ENCODE results near the gene SLC25A21. TPM values are rescaled to one million over a fixed set of nuclear protein-coding genes. Genes with fewer than 3 reads are reported as not detected.

The SLC25A21 gene
- total RNA-seq, 4 donors from 2014 or later, result 0.39 to 3.3 (median 1.2) TPM

DNA sequence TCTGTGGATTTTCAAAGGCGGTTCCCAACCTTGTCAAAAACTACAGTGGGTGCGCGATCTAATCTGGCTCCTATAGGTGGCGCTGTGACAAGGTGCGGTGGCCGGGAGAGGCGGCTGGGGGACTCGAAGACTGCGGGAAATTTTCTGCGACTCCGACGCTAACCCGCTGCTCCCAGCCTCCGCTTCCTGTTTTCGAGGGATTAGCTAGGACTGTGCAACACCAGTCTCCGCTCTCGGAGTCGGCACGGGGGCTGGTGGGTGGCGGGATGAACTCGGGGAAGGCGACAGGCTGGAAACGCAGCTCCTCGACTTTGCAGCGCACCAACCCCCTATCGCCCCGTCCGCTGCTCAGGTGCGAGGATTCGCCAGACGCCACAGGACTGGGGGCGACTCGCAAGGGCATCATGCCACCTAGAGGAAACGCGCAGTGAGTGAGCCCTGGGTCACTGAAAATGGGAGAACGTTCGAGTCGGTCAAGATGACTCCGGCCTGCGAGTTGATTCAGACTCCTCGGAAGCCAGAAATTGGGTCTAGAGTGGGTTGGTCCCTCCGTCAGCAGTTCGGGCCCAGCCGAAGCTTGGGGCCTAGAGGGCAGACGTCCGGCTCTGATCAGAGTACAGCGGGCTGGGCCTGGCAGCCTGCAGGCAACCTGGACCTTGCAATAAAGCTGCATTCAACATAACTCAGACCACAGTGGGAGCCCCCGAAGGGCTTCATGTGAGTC lies 516.3 kb downstream of the SLC25A21 start:
- intact Hi-C loops (cut with DNase I), result no loop called here
- no peak for DNase-seq (ENCODE audit: extremely low spot score)
- Histone ChIP-seq H3K27me3 (peaks cover 8 to 100% (median 82%) of the 10 kb centered on the region in 4 donors), H3K4me1 (peaks cover 35 to 60% (median 49%) of the 10 kb centered on the region in 4 donors), H3K36me3 (no peaks in the 10 kb centered on the region), H3K4me3 (peak overlapping the region; percentile 8 to 49 (median 44)), H3K9me3 (no peaks in the 10 kb centered on the region), H3K27ac (replicated peaks in 1 of 4) (no peak overlapping the region)
- no peak for TF ChIP-seq EP300 (IDR thresholded peaks at IDR 0.05)
- TF ChIP-seq, protein P1, sequence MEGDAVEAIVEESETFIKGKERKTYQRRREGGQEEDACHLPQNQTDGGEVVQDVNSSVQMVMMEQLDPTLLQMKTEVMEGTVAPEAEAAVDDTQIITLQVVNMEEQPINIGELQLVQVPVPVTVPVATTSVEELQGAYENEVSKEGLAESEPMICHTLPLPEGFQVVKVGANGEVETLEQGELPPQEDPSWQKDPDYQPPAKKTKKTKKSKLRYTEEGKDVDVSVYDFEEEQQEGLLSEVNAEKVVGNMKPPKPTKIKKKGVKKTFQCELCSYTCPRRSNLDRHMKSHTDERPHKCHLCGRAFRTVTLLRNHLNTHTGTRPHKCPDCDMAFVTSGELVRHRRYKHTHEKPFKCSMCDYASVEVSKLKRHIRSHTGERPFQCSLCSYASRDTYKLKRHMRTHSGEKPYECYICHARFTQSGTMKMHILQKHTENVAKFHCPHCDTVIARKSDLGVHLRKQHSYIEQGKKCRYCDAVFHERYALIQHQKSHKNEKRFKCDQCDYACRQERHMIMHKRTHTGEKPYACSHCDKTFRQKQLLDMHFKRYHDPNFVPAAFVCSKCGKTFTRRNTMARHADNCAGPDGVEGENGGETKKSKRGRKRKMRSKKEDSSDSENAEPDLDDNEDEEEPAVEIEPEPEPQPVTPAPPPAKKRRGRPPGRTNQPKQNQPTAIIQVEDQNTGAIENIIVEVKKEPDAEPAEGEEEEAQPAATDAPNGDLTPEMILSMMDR (IDR thresholded peaks at IDR 0.05), result peak in 1 of 3 experiments; percentile 38
- 5% methylated on average over 4 of the region's 48 CpGs for WGBS

DNA sequence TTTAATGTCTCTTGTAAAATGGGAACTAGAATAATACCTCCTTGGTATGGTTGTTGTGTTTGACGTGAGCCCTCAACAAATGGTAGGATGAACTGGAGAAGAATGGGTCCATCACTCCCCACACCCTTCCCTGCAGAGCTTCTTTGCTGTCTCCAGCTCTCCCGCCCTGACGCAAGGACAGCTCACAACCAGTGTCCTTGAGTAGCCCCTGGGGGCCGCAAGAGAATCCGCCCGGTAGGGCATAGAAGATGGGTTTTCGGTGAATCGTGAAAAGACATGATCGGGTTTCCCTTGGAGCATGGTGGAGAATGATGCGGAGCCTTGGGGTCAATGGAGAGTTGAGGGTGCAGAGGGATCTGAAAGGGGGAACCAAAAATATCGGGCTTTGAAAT lies 516.8 kb downstream of the SLC25A21 start:
- no peak overlapping the region for H3K27ac ChIP-seq (replicated peaks in 1 of 4)
- H3K4me3 ChIP-seq, result peak overlapping the region in 2 of 4 donors; percentile 44 to 49
- WGBS, result 19% methylated on average over 11 of the region's 11 CpGs
- DNase-seq (ENCODE audit: extremely low spot score), result no peak
- H3K4me1 ChIP-seq, result peaks cover 32 to 57% (median 45%) of the 10 kb centered on the region in 4 donors
- H3K36me3 ChIP-seq, result no peaks in the 10 kb centered on the region
- H3K9me3 ChIP-seq, result no peaks in the 10 kb centered on the region
- intact Hi-C loops (cut with DNase I), result no loop called here
- TF ChIP-seq POLR2A (IDR thresholded peaks at IDR 0.05; ENCODE audit: low read depth) (no peak), EP300 (IDR thresholded peaks at IDR 0.05) (no peak), POLR2AphosphoS5 (IDR thresholded peaks at IDR 0.05) (no peak)
- TF ChIP-seq, protein P1 (IDR thresholded peaks at IDR 0.05), result no peak
- peaks cover 6 to 100% (median 83%) of the 10 kb centered on the region in 4 donors for H3K27me3 ChIP-seq

DNA sequence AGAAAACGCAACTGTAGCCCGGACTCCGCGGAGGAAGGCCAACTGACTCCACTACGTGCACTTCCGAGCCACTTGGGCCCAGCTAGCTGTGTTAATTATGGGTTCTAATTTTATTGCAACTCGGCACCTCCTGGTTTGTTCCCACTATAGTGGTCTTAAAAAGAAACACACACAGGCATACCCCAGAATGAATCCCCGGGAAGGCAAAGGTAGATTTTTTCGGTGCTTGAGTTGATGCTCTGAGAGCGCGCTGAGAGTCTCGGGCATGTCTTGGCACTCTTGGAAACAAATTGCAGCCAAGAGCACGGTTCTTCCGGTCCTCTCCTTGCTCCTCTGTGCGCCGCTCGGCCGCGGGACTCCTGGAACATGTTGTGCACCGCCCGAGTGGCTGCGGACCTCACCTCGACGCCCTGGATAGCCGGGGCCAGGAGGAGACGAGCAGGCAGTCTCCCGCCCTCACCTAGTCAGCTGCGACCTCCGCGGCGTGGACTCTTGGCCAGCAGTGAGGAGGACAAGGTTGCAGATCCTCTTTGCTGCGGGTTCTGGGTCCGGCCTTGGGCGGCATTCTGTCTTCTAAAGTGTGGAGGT lies 517.5 kb downstream of the SLC25A21 start:
- Histone ChIP-seq H3K27me3 (peaks cover 6 to 100% (median 85%) of the 10 kb centered on the region in 4 donors), H3K36me3 (no peaks in the 10 kb centered on the region), H3K9me3 (no peaks in the 10 kb centered on the region), H3K4me3 (no peak overlapping the region), H3K27ac (replicated peaks in 1 of 4) (no peak overlapping the region), H3K4me1 (peaks cover 32 to 57% (median 45%) of the 10 kb centered on the region in 4 donors)
- WGBS, result 7% methylated on average over 20 of the region's 34 CpGs
- no peak for DNase-seq (ENCODE audit: extremely low spot score)
- TF ChIP-seq POLR2A (IDR thresholded peaks at IDR 0.05; ENCODE audit: low read depth), result no peak
- intact Hi-C loops (cut with DNase I), result no loop called here

DNA sequence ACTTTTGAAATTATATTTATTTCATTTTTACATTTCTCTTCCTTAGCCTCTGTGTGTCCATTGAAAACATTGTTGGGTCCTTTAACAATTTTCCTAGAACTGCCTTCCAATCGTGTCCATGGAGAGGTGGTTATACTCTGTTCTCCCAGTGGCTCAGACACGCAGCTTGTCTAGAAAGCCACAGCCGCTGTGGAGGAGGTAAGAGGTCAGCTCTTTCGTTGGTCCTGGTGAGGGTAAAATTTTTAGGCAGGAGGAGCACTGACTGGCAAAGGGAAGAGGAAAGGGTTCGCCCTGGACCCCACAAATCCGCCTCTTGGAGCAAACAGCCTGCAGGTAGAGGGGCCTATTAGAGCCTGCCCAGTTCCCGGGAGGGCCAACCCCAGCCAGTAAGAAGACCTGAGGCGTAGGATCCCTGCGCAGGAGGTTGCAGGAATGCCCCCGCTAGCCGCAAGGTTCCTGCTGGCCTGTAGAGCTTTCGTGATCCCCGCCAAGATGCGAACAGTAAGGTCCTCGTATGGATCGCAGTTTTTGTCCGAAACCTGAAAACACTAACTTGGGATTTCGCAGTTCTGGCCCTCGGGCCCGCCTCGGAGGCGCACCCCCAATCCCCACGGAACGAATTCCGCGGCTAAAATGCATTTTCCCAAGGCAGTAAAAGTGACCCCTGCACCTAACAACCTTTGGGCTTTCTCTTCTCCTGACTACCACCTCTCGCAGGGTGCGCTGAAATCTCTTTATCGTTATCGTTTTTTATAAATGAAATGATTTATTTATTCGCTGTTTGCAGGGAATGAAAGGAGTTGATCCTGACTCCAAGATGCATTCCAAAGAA lies 518.2 kb downstream of the SLC25A21 start:
- no peak overlapping the region for H3K27ac ChIP-seq (replicated peaks in 1 of 4)
- H3K9me3 ChIP-seq, result no peaks in the 10 kb centered on the region
- H3K36me3 ChIP-seq, result no peaks in the 10 kb centered on the region
- no peak overlapping the region for H3K4me3 ChIP-seq
- WGBS, result 6% methylated on average over 24 of the region's 31 CpGs
- intact Hi-C loops (cut with DNase I), result no loop called here
- H3K4me1 ChIP-seq, result peaks cover 32 to 52% (median 43%) of the 10 kb centered on the region in 4 donors
- DNase-seq (ENCODE audit: extremely low spot score), result no peak
- peaks cover 6 to 100% (median 83%) of the 10 kb centered on the region in 4 donors for H3K27me3 ChIP-seq
- no peak for TF ChIP-seq POLR2AphosphoS5 (IDR thresholded peaks at IDR 0.05)
- no peak for TF ChIP-seq EP300 (IDR thresholded peaks at IDR 0.05)
- TF ChIP-seq, protein P1 (IDR thresholded peaks at IDR 0.05), result no peak
- TF ChIP-seq POLR2A (IDR thresholded peaks at IDR 0.05; ENCODE audit: low read depth), result no peak

DNA sequence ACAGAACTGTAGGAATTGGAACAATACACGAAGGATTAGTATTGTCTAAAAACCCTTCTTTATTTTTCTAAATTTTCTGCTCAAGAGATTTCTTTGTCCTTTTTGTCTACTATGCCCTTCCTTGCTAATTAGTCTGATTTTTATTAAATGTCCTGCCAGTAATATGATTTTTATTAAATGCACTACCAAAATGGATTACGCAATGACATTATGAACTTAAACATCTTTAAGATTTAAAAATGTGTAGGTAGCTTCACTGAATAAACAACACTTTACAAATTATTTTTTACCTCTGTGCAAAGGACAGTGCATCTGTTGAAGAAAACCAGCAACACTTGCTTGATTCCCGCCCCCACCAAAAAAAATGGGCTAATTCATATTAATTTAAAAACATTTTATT lies 519.0 kb downstream of the SLC25A21 start:
- Histone ChIP-seq H3K9me3 (no peaks in the 10 kb centered on the region), H3K27me3 (peaks cover 6 to 100% (median 83%) of the 10 kb centered on the region in 4 donors), H3K27ac (replicated peaks in 1 of 4) (no peak overlapping the region), H3K4me1 (peaks cover 30 to 46% (median 38%) of the 10 kb centered on the region in 4 donors), H3K4me3 (no peak overlapping the region), H3K36me3 (no peaks in the 10 kb centered on the region)
- intact Hi-C loops (cut with DNase I), result no loop called here
- DNase-seq (ENCODE audit: extremely low spot score), result no peak
- WGBS, result 33% methylated on average over 3 of the region's 3 CpGs
- TF ChIP-seq, protein P1 (IDR thresholded peaks at IDR 0.05), result no peak
- TF ChIP-seq POLR2A (IDR thresholded peaks at IDR 0.05; ENCODE audit: low read depth), result no peak
- TF ChIP-seq EP300 (IDR thresholded peaks at IDR 0.05), result no peak
- no peak for TF ChIP-seq POLR2AphosphoS5 (IDR thresholded peaks at IDR 0.05)
